ENCODE measurements around the gene MYH11.

DNA sequence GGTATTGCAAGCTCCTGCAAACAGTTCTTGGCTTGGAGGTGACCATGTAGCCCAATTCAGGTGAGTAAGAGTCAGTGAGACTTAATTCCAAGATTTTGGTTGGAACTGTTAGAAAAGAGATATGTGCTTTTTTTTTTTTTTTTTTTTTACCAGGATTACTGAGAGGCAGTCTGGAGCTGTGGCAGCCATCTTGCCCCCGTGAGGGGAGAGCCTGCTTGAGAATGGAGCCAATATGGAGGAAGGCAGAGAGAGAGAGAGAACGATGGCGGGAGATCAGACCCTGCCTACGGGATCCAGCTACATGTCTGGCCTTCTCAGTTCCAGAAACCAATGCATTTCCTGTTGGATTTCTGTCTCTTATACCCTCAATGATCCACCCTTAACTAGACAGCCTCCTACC is 97.8 kb downstream of the MYH11 start:
- TF ChIP-seq, protein P1, sequence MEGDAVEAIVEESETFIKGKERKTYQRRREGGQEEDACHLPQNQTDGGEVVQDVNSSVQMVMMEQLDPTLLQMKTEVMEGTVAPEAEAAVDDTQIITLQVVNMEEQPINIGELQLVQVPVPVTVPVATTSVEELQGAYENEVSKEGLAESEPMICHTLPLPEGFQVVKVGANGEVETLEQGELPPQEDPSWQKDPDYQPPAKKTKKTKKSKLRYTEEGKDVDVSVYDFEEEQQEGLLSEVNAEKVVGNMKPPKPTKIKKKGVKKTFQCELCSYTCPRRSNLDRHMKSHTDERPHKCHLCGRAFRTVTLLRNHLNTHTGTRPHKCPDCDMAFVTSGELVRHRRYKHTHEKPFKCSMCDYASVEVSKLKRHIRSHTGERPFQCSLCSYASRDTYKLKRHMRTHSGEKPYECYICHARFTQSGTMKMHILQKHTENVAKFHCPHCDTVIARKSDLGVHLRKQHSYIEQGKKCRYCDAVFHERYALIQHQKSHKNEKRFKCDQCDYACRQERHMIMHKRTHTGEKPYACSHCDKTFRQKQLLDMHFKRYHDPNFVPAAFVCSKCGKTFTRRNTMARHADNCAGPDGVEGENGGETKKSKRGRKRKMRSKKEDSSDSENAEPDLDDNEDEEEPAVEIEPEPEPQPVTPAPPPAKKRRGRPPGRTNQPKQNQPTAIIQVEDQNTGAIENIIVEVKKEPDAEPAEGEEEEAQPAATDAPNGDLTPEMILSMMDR (conservative IDR thresholded peaks at IDR 0.05; ENCODE audit: low read length) = no peak
- no peak for TF ChIP-seq EZH2phosphoT487 (IDR thresholded peaks at IDR 0.05; ENCODE audit: borderline replicate concordance)

Measured in Loucy (cell line).